Upper lobe of left lung (tissue), 4 donors: Measurements from ENCODE around the gene ASPRV1.

Source experiments
- EP300 ChIP-seq, 4 donors: sonication (generic); formaldehyde crosslinking; IDR thresholded peaks; one replicate each; pipeline ENCODE4 v1.5.1; 2017; ENCODE audit warnings: antibody characterized with exemption in 4 of 4, control low read depth in 2 of 4
- POLR2A ChIP-seq, 4 donors: fragments of 450-650 bp; IDR thresholded peaks; one replicate each; pipeline ENCODE4 v1.5.1; 2016 to 2017; ENCODE audit warnings: antibody characterized with exemption in 4 of 4, mild to moderate bottlenecking in 2 of 4
- POLR2AphosphoS5 ChIP-seq, 2 donors: sonication (generic); formaldehyde crosslinking; IDR thresholded peaks; one replicate each; pipeline ENCODE4 v1.5.1; 2017; ENCODE audit warnings: antibody characterized with exemption in 2 of 2
- TF ChIP-seq, protein P1 (sequence below), 6 experiments: fragments of 450-650 bp in 4 of 6; fragments of 200-600 bp in 2 of 6; sonication (generic) in 2 of 6; IDR thresholded peaks; one replicate each; pipeline ENCODE4 v1.5.1; 2016 to 2019; ENCODE audit warnings: antibody characterized with exemption in 6 of 6

DNA sequence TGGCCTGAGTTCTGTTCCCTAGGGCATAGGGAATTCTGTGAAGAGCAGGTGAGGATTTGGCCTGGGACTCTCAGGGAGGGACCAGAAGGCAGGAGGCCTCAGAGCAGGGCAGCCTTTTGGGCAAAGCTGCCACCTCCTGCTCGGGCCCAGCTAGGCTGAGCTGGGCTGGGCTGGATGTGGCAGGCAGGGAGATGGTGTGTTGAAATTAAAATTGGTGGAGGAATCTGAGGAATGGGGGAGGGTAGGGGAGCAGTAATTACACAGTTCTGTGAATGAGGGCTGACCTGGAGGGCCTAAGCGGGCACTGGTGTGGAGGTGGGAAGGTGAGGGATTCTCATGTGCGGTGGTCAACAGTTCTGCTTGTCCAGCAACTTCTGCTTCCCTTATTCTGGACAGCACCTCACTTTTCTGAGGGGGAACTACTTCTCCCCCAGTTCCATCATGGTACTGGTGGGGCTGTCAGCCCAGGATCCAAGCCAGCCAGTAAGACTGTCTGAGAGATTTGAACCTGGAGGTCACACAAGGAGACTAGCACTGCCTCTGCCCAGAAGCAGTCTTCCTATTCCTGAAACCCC lies 22.0 kb upstream of the ASPRV1 start:
- TF ChIP-seq, protein P1, sequence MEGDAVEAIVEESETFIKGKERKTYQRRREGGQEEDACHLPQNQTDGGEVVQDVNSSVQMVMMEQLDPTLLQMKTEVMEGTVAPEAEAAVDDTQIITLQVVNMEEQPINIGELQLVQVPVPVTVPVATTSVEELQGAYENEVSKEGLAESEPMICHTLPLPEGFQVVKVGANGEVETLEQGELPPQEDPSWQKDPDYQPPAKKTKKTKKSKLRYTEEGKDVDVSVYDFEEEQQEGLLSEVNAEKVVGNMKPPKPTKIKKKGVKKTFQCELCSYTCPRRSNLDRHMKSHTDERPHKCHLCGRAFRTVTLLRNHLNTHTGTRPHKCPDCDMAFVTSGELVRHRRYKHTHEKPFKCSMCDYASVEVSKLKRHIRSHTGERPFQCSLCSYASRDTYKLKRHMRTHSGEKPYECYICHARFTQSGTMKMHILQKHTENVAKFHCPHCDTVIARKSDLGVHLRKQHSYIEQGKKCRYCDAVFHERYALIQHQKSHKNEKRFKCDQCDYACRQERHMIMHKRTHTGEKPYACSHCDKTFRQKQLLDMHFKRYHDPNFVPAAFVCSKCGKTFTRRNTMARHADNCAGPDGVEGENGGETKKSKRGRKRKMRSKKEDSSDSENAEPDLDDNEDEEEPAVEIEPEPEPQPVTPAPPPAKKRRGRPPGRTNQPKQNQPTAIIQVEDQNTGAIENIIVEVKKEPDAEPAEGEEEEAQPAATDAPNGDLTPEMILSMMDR (IDR thresholded peaks at IDR 0.05), result no peak
- no peak for TF ChIP-seq POLR2A (IDR thresholded peaks at IDR 0.05)
- TF ChIP-seq POLR2AphosphoS5 (IDR thresholded peaks at IDR 0.05), result no peak
- TF ChIP-seq EP300 (IDR thresholded peaks at IDR 0.05), result no peak
